ENCODE results near the gene HPCAL1.

HPCAL1 gene

DNA sequence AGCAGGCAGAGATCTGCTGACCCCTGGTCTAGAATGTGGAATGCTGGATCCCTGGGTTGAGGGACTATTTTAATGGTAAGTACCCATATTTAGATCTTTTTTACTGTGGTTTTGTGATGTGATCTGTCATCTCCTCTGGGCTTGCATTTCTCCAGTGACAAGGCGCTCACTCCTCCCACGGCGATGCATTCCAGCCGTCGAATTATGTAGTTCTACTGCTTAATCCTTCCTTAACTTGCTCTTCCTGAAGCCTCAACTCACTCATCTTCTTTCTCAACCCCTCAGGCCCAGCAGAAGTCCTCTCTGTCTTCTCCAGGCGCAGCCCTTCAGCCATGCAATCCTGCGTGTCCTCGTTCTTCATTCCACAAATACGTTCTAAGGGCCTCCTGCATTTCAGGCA is 51.2 kb downstream of the HPCAL1 start:
- H3K36me3 ChIP-seq (ENCODE audit: control insufficient read depth, insufficient read depth, low read length), result no peaks in the 10 kb centered on the region
- H3K9me3 ChIP-seq (ENCODE audit: control insufficient read depth, insufficient read depth, low read length), result no peaks in the 10 kb centered on the region
- H3K27me3 ChIP-seq (ENCODE audit: control insufficient read depth, insufficient read depth, low read length), result no peaks in the 10 kb centered on the region
- no peak overlapping the region for H3K9ac ChIP-seq (ENCODE audit: low read depth, low read length)
- H3K27ac ChIP-seq (ENCODE audit: low read depth, low read length), result no peak overlapping the region
- no peak overlapping the region for H3K4me3 ChIP-seq (ENCODE audit: low read depth, low read length)
- no peaks in the 10 kb centered on the region for H3K4me1 ChIP-seq (ENCODE audit: control insufficient read depth, insufficient read depth, low read length)

GRCh38 chr2:10354399-10354798 is 51.7 kb downstream of the HPCAL1 start:
- Histone ChIP-seq H3K9me3 (ENCODE audit: control insufficient read depth, insufficient read depth, low read length) (no peaks in the 10 kb centered on the region), H3K4me3 (ENCODE audit: low read depth, low read length) (no peak overlapping the region), H3K36me3 (ENCODE audit: control insufficient read depth, insufficient read depth, low read length) (no peaks in the 10 kb centered on the region), H3K4me1 (ENCODE audit: control insufficient read depth, insufficient read depth, low read length) (no peaks in the 10 kb centered on the region), H3K9ac (ENCODE audit: low read depth, low read length) (no peak overlapping the region), H3K27me3 (ENCODE audit: control insufficient read depth, insufficient read depth, low read length) (no peaks in the 10 kb centered on the region), H3K27ac (ENCODE audit: low read depth, low read length) (no peak overlapping the region)

GRCh38 chr2:10355471-10356438 is 53.1 kb downstream of the HPCAL1 start:
- Histone ChIP-seq H3K27me3 (ENCODE audit: control insufficient read depth, insufficient read depth, low read length) (no peaks in the 10 kb centered on the region), H3K4me3 (ENCODE audit: low read depth, low read length) (no peak overlapping the region), H3K27ac (ENCODE audit: low read depth, low read length) (no peak overlapping the region), H3K9ac (ENCODE audit: low read depth, low read length) (no peak overlapping the region), H3K36me3 (ENCODE audit: control insufficient read depth, insufficient read depth, low read length) (no peaks in the 10 kb centered on the region), H3K9me3 (ENCODE audit: control insufficient read depth, insufficient read depth, low read length) (no peaks in the 10 kb centered on the region), H3K4me1 (ENCODE audit: control insufficient read depth, insufficient read depth, low read length) (no peaks in the 10 kb centered on the region)

- H3K27me3 ChIP-seq (ENCODE audit: control insufficient read depth, insufficient read depth, low read length), result no peaks in the 10 kb centered on the region
- no peaks in the 10 kb centered on the region for H3K9me3 ChIP-seq (ENCODE audit: control insufficient read depth, insufficient read depth, low read length)
- H3K4me1 ChIP-seq (ENCODE audit: control insufficient read depth, insufficient read depth, low read length), result no peaks in the 10 kb centered on the region
- H3K4me3 ChIP-seq (ENCODE audit: low read depth, low read length), result no peak overlapping the region
- no peaks in the 10 kb centered on the region for H3K36me3 ChIP-seq (ENCODE audit: control insufficient read depth, insufficient read depth, low read length)
- no peak overlapping the region for H3K27ac ChIP-seq (ENCODE audit: low read depth, low read length)
- H3K9ac ChIP-seq (ENCODE audit: low read depth, low read length), result no peak overlapping the region
Observed at GRCh38 chr2:10356439-10356811, 53.7 kb downstream of the HPCAL1 start.

GRCh38 chr2:10357193-10358169 is 54.8 kb downstream of the HPCAL1 start:
- Histone ChIP-seq H3K4me3 (ENCODE audit: low read depth, low read length) (no peak overlapping the region), H3K9me3 (ENCODE audit: control insufficient read depth, insufficient read depth, low read length) (no peaks in the 10 kb centered on the region), H3K9ac (ENCODE audit: low read depth, low read length) (no peak overlapping the region), H3K4me1 (ENCODE audit: control insufficient read depth, insufficient read depth, low read length) (no peaks in the 10 kb centered on the region; the same call in 1 of the 2 replicates), H3K36me3 (ENCODE audit: control insufficient read depth, insufficient read depth, low read length) (no peaks in the 10 kb centered on the region), H3K27ac (ENCODE audit: low read depth, low read length) (no peak overlapping the region), H3K27me3 (ENCODE audit: control insufficient read depth, insufficient read depth, low read length) (no peaks in the 10 kb centered on the region)

GRCh38 chr2:10359246-10359645 is 56.5 kb downstream of the HPCAL1 start:
- Histone ChIP-seq H3K4me3 (ENCODE audit: low read depth, low read length) (no peak overlapping the region), H3K36me3 (ENCODE audit: control insufficient read depth, insufficient read depth, low read length) (no peaks in the 10 kb centered on the region), H3K9me3 (ENCODE audit: control insufficient read depth, insufficient read depth, low read length) (no peaks in the 10 kb centered on the region), H3K9ac (ENCODE audit: low read depth, low read length) (no peak overlapping the region), H3K27ac (ENCODE audit: low read depth, low read length) (no peak overlapping the region), H3K27me3 (ENCODE audit: control insufficient read depth, insufficient read depth, low read length) (no peaks in the 10 kb centered on the region), H3K4me1 (ENCODE audit: control insufficient read depth, insufficient read depth, low read length) (no peaks in the 10 kb centered on the region; the same call in 1 of the 2 replicates)

DNA sequence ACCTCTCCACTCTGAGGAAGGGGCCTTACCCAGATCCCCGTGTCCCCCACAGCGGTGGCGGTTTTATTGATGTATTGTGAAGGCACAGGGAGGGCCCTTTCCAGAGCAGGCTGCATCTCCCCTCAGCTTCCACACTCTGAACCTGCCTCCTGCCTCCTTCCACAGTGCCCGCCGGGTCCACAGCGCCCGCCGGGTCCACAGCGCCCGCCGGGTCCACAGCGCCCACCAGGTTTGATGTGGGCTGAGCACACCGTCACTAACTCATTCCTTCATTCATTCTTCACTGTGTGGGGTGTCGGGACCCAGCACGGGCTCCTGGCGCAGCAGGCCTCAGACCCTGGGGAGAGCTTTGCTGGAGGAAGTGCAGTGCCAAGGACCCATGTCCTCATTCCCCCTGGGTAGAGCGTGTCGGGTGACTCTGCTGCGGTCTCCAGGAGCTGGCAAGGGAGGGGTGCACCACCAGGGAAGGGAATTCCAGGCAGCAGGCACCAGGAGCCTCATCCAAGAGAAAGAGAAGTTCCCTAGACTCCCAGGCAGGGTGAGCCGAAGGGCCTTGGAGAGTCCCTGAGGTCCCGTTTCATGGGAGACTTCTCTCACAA is 57.1 kb downstream of the HPCAL1 start:
- H3K9ac ChIP-seq (ENCODE audit: low read depth, low read length), result no peak overlapping the region
- no peaks in the 10 kb centered on the region; the same call in 1 of the 2 replicates for H3K4me1 ChIP-seq (ENCODE audit: control insufficient read depth, insufficient read depth, low read length)
- no peaks in the 10 kb centered on the region for H3K27me3 ChIP-seq (ENCODE audit: control insufficient read depth, insufficient read depth, low read length)
- no peaks in the 10 kb centered on the region for H3K9me3 ChIP-seq (ENCODE audit: control insufficient read depth, insufficient read depth, low read length)
- H3K36me3 ChIP-seq (ENCODE audit: control insufficient read depth, insufficient read depth, low read length), result no peaks in the 10 kb centered on the region
- H3K4me3 ChIP-seq (ENCODE audit: low read depth, low read length), result no peak overlapping the region
- no peak overlapping the region for H3K27ac ChIP-seq (ENCODE audit: low read depth, low read length)

DNA sequence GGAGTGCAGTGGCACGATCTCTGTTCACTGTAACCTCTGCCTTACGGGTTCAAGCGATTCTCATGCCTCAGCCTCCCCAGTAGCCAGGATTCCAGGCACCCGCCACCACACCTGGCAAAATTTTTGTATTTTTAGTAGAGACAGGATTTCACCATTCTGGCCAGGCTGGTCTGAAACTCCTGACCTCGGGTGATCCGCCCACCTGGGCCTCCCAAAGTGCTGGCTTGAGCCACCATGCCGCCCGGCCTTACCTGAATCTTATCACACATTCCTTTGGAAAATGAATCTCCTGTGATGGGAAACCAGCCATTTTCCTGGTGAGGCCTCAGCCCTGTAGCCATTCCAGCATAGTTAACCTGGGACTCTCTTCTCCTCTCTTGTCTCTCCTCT is 57.8 kb downstream of the HPCAL1 start:
- Histone ChIP-seq H3K9ac (ENCODE audit: low read depth, low read length) (no peak overlapping the region), H3K4me1 (ENCODE audit: control insufficient read depth, insufficient read depth, low read length) (no peaks in the 10 kb centered on the region; the same call in 1 of the 2 replicates), H3K4me3 (ENCODE audit: low read depth, low read length) (no peak overlapping the region), H3K9me3 (ENCODE audit: control insufficient read depth, insufficient read depth, low read length) (no peaks in the 10 kb centered on the region), H3K27me3 (ENCODE audit: control insufficient read depth, insufficient read depth, low read length) (no peaks in the 10 kb centered on the region), H3K27ac (ENCODE audit: low read depth, low read length) (no peak overlapping the region), H3K36me3 (ENCODE audit: control insufficient read depth, insufficient read depth, low read length) (no peaks in the 10 kb centered on the region)

GRCh38 chr2:10360850-10361588 is 58.3 kb downstream of the HPCAL1 start:
- H3K4me1 ChIP-seq (ENCODE audit: control insufficient read depth, insufficient read depth, low read length), result no peaks in the 10 kb centered on the region; the same call in 1 of the 2 replicates

More at GRCh38 chr2:10360850-10361588, 58.3 kb downstream of the HPCAL1 start:
- H3K9ac ChIP-seq (ENCODE audit: low read depth, low read length), result no peak overlapping the region
- no peak overlapping the region for H3K27ac ChIP-seq (ENCODE audit: low read depth, low read length)
- H3K27me3 ChIP-seq (ENCODE audit: control insufficient read depth, insufficient read depth, low read length), result no peaks in the 10 kb centered on the region
- no peaks in the 10 kb centered on the region for H3K36me3 ChIP-seq (ENCODE audit: control insufficient read depth, insufficient read depth, low read length)
- no peak overlapping the region for H3K4me3 ChIP-seq (ENCODE audit: low read depth, low read length)
- H3K9me3 ChIP-seq (ENCODE audit: control insufficient read depth, insufficient read depth, low read length), result no peaks in the 10 kb centered on the region
